SK-N-SH (cell line): ENCODE results near the gene PLCG2. TPM values are rescaled to one million over a fixed set of nuclear protein-coding genes. Genes with fewer than 3 reads are reported as not detected.

Experiments
- CTCF ChIA-PET: fragments of 300-600, 350-600 bp; formaldehyde crosslinking; extraction: SDS; loops from one replicate; lab custom pipeline; 2021; lab: Yijun Ruan, JAX
- POLR2A ChIA-PET: fragments of 350-600 bp; sonication (Branson Sonifier 250); formaldehyde crosslinking; extraction: SDS; loops from one replicate; lab custom pipeline; 2020; ENCODE audit warnings: antibody characterized with exemption, inconsistent platforms; lab: Yijun Ruan, JAX
- DNase-seq: peaks from one replicate; pipeline ENCODE4 v3.0.0; 2012
- H2AFZ ChIP-seq: fragments of 200-600 bp; sonication (generic); 2 replicates; pipeline ENCODE4 v1.8.1; 2016; ENCODE audit warnings: antibody characterized with exemption, mild to moderate bottlenecking, low read depth
- H3F3A ChIP-seq: fragments of 200-600 bp; sonication (generic); replicated peaks from 2 replicates; pipeline ENCODE3; 2016; ENCODE audit warnings: antibody characterized with exemption, mild to moderate bottlenecking; ENCODE audit not compliant: insufficient read depth
- H3K27ac ChIP-seq, 2 experiments: fragments of 200-500 bp in 1 of 2; fragments of 200-600 bp in 1 of 2; sonication (Bioruptor generic) in 1 of 2; sonication (generic), shearing (Covaris generic) in 1 of 2; 2 replicates each; pipeline versions ENCODE4 v1.5.1 to v1.6.1; 2014 to 2016; ENCODE audit warnings: low read depth in 2 of 2, inconsistent platforms in 1 of 2, low read length in 1 of 2, mild to moderate bottlenecking in 1 of 2, mixed read lengths in 1 of 2
- H3K27me3 ChIP-seq: fragments of 200-600 bp; sonication (generic), shearing (Covaris generic); 2 replicates; pipeline ENCODE4 v1.6.1; 2016; ENCODE audit warnings: mixed run types; ENCODE audit not compliant: insufficient read depth
- H3K36me3 ChIP-seq, 2 experiments: fragments of 200-500 bp in 1 of 2; fragments of 200-600 bp in 1 of 2; sonication (Bioruptor generic) in 1 of 2; sonication (generic) in 1 of 2; replicated peaks in 1 of 2; 2 replicates each; pipeline versions ENCODE3 to v1.5.1; 2014 to 2016; ENCODE audit warnings: low read length in 1 of 2, mild to moderate bottlenecking in 1 of 2; ENCODE audit not compliant: insufficient read depth in 2 of 2, control insufficient read depth in 1 of 2
- H3K4me1 ChIP-seq, 2 experiments: fragments of 200-500 bp in 1 of 2; fragments of 200-600 bp in 1 of 2; sonication (Bioruptor generic) in 1 of 2; sonication (generic), shearing (Covaris generic) in 1 of 2; 2 replicates each; pipeline versions ENCODE4 v1.5.1 to v1.6.1; 2014 to 2016; ENCODE audit warnings: low read depth in 1 of 2, low read length in 1 of 2, mixed run types in 1 of 2; ENCODE audit not compliant: insufficient read depth in 2 of 2, control insufficient read depth in 1 of 2
- H3K4me2 ChIP-seq: fragments of 200-600 bp; sonication (generic), shearing (Covaris generic); 2 replicates; pipeline ENCODE4 v1.6.1; 2017; ENCODE audit warnings: mixed run types
- H3K4me3 ChIP-seq, 2 experiments: fragments of 200-500 bp in 1 of 2; fragments of 200-600 bp in 1 of 2; sonication (Bioruptor generic) in 1 of 2; sonication (generic), shearing (Covaris generic) in 1 of 2; 2 replicates each; pipeline versions ENCODE4 v1.5.1 to v1.8.1; 2014 to 2016; ENCODE audit warnings: low read depth in 2 of 2, inconsistent platforms in 1 of 2, low read length in 1 of 2, mild to moderate bottlenecking in 1 of 2, mixed read lengths in 1 of 2, moderate library complexity in 1 of 2
- H3K79me2 ChIP-seq: fragments of 200-600 bp; sonication (generic); 2 replicates; pipeline ENCODE4 v1.8.1; 2017; ENCODE audit warnings: mild to moderate bottlenecking; ENCODE audit not compliant: insufficient read depth
- H3K9ac ChIP-seq: fragments of 200-600 bp; sonication (generic); 2 replicates; pipeline ENCODE4 v1.6.1; 2017; ENCODE audit warnings: mixed run types
- H3K9me2 ChIP-seq: fragments of 200-600 bp; sonication (generic); 2 replicates; pipeline ENCODE4 v1.6.1; 2017; ENCODE audit warnings: mixed run types
- H3K9me3 ChIP-seq: fragments of 200-600 bp; sonication (generic); 2 replicates; pipeline ENCODE4 v1.6.1; 2017; ENCODE audit warnings: mixed run types, mild to moderate bottlenecking, moderate library complexity
- H4K20me1 ChIP-seq: fragments of 200-600 bp; sonication (generic); 2 replicates; pipeline ENCODE4 v1.6.1; 2017; ENCODE audit warnings: mild to moderate bottlenecking, mixed run types; ENCODE audit not compliant: insufficient read depth
- CHD2 ChIP-seq: fragments of 150-350 bp; IDR thresholded peaks from 2 replicates; pipeline ENCODE4 v1.6.1; 2018; ENCODE audit warnings: low read length; ENCODE audit not compliant: partially characterized antibody
- ELF1 ChIP-seq: IDR thresholded peaks from 2 replicates; pipeline ENCODE4 v1.4.0; 2012
- EP300 ChIP-seq, 2 experiments: IDR thresholded peaks; 2 replicates each; pipeline versions ENCODE4 v1.4.0 to v1.6.1; 2012; ENCODE audit warnings: borderline replicate concordance in 1 of 2, low read depth in 1 of 2, low read length in 1 of 2
- FOSL2 ChIP-seq: IDR thresholded peaks from 2 replicates; pipeline ENCODE4 v1.4.0; 2012; ENCODE audit warnings: low read depth, mild to moderate bottlenecking, moderate library complexity, borderline replicate concordance
- FOXJ3 ChIP-seq: sonication (generic); formaldehyde crosslinking; IDR thresholded peaks from 2 replicates; pipeline ENCODE4 v1.5.1; 2020; ENCODE audit warnings: mild to moderate bottlenecking, missing genetic modification reagents
- FOXM1 ChIP-seq: IDR thresholded peaks from 2 replicates; pipeline ENCODE4 v1.4.0; 2012; ENCODE audit warnings: low read depth, mild to moderate bottlenecking
- GABPA ChIP-seq: IDR thresholded peaks from 2 replicates; pipeline ENCODE4 v1.4.0; 2012; ENCODE audit warnings: low read depth, mild to moderate bottlenecking
- GATA2 ChIP-seq: sonication (generic); formaldehyde crosslinking; IDR thresholded peaks from 2 replicates; pipeline ENCODE4 v1.5.0; 2020; ENCODE audit warnings: mild to moderate bottlenecking, missing genetic modification reagents
- MEF2A ChIP-seq: IDR thresholded peaks from 2 replicates; pipeline ENCODE4 v1.4.0; 2012; ENCODE audit warnings: low read depth, borderline replicate concordance
- NFIC ChIP-seq: IDR thresholded peaks from 2 replicates; pipeline ENCODE4 v1.4.0; 2012; ENCODE audit warnings: borderline replicate concordance
- NRF1 ChIP-seq: IDR thresholded peaks from 2 replicates; pipeline ENCODE4 v1.6.1; 2012; ENCODE audit warnings: low read depth, mild to moderate bottlenecking, low read length
- POLR2AphosphoS5 ChIP-seq: IDR thresholded peaks from 2 replicates; pipeline ENCODE4 v1.6.1; 2012; ENCODE audit warnings: low read depth, low read length
- RAD21 ChIP-seq: IDR thresholded peaks from 2 replicates; pipeline ENCODE4 v1.6.1; 2012; ENCODE audit warnings: mild to moderate bottlenecking, low read length
- RCOR1 ChIP-seq: fragments of 150-350 bp; IDR thresholded peaks from 2 replicates; pipeline ENCODE4 v1.6.1; 2017; ENCODE audit warnings: antibody characterized with exemption, low read length
- RFX5 ChIP-seq: IDR thresholded peaks from 2 replicates; pipeline ENCODE4 v1.6.1; 2012; ENCODE audit warnings: mild to moderate bottlenecking, improper control_type of control experiment, low read length
- SIN3A ChIP-seq: IDR thresholded peaks from 2 replicates; pipeline ENCODE4 v1.6.1; 2012; ENCODE audit warnings: low read depth, mild to moderate bottlenecking, low read length, moderate library complexity, borderline replicate concordance
- SMC3 ChIP-seq: IDR thresholded peaks from 2 replicates; pipeline ENCODE4 v1.6.1; 2012; ENCODE audit warnings: low read depth, low read length, improper control_type of control experiment
- TAF1 ChIP-seq: IDR thresholded peaks from 2 replicates; pipeline ENCODE4 v1.6.1; 2012; ENCODE audit warnings: low read depth, mild to moderate bottlenecking, low read length, moderate library complexity, borderline replicate concordance
- TCF12 ChIP-seq: IDR thresholded peaks from 2 replicates; pipeline ENCODE4 v1.4.0; 2012
- YY1 ChIP-seq: IDR thresholded peaks from 2 replicates; pipeline ENCODE4 v1.4.0; 2012; ENCODE audit warnings: low read depth, mild to moderate bottlenecking
- WGBS: methylation state at CpG from one replicate; pipeline ENCODE4 v1.1.6; 2017; ENCODE audit warnings: low lambda C conversion rate; 5-methylcytosine and 5-hydroxymethylcytosine counted together
- polyA plus RNA-seq, 3 experiments: library from polyadenylated mRNA; depleted of rRNA; stranded (reverse); fragments of >200 nt; gene quantifications; 2 replicates each; pipeline ENCODE4 v1.2.3, GENCODE V29; 2012
- TF ChIP-seq, protein P1 (sequence below): fragments of 150-350 bp; IDR thresholded peaks from 2 replicates; pipeline ENCODE4 v1.6.1; 2016; ENCODE audit warnings: mild to moderate bottlenecking, low read depth, low read length
- TF ChIP-seq, protein P2 (sequence below): IDR thresholded peaks from 2 replicates; pipeline ENCODE4 v1.4.0; 2012; ENCODE audit warnings: low read depth, borderline replicate concordance
- TF ChIP-seq, protein P3 (sequence below): fragments of 150-350 bp; IDR thresholded peaks from 2 replicates; pipeline ENCODE4 v1.6.1; 2017; ENCODE audit warnings: antibody characterized with exemption, low read length, low read depth, borderline replicate concordance
- TF ChIP-seq, protein P4 (sequence below): IDR thresholded peaks from 2 replicates; pipeline ENCODE4; 2012

Gene PLCG2
- polyA plus RNA-seq, 1 of the 3 experiments (the other 2 are of a cell fraction), result 0.23 TPM

DNA sequence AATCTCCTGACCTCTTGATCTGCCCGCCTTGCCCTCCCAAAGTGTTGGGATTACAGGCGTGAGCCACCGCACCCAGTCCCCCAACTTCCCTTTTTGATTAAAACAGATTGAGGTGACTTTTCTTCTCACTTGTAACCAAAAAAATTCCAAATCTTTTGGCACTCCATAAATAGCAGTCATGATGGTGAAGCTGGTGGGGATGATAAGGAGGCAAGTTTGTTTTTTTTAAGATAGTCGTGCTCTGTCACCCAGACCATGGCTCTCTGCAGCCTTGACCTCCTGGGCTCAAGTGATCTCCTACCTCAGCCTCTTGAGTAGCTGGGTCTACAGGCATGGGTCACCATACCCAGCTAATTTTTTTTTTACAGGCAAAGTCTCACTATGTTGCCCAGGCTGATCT lies 34.7 kb upstream of the PLCG2 start:
- no peak overlapping the region for H3K27ac ChIP-seq
- H3K9ac ChIP-seq, result no peak overlapping the region
- TF ChIP-seq RAD21 (no peak), SMC3 (no peak), POLR2AphosphoS5 (no peak), EP300 (IDR thresholded peaks at IDR 0.05; ENCODE audit: borderline replicate concordance in 1 of 2, low read depth in 1 of 2, low read length in 1 of 2) (no peak), NFIC (no peak), GABPA (no peak), NRF1 (no peak), GATA2 (CRISPR knock-in tag) (no peak)
- TF ChIP-seq, protein P1, sequence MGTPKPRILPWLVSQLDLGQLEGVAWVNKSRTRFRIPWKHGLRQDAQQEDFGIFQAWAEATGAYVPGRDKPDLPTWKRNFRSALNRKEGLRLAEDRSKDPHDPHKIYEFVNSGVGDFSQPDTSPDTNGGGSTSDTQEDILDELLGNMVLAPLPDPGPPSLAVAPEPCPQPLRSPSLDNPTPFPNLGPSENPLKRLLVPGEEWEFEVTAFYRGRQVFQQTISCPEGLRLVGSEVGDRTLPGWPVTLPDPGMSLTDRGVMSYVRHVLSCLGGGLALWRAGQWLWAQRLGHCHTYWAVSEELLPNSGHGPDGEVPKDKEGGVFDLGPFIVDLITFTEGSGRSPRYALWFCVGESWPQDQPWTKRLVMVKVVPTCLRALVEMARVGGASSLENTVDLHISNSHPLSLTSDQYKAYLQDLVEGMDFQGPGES, result no peak
- no peaks in the 10 kb centered on the region for H3K79me2 ChIP-seq
- no peak for DNase-seq
- H2AFZ ChIP-seq, result no peak overlapping the region
- peaks cover 0 to 4% of the 10 kb centered on the region in 2 experiments; a peak in 1 of 4 replicates for H3K4me1 ChIP-seq
- no peaks in the 10 kb centered on the region for H3K9me2 ChIP-seq
- H3K4me3 ChIP-seq, result no peak overlapping the region
- H3F3A ChIP-seq, result no peaks in the 10 kb centered on the region
- H3K4me2 ChIP-seq, result no peak overlapping the region
- H3K27me3 ChIP-seq, result no peaks in the 10 kb centered on the region; the same call in 1 of the 2 replicates
- CTCF ChIA-PET, result interaction anchor here (1.1 to 2.5 kb wide), 2 partner anchors 21 to 540 kb away, joined by 3 to 8 read pairs; no protein-coding TSS in a partner anchor
- H4K20me1 ChIP-seq, result no peaks in the 10 kb centered on the region
- no peaks in the 10 kb centered on the region for H3K36me3 ChIP-seq
- 75% methylated on average over 4 of the region's 4 CpGs for WGBS
- H3K9me3 ChIP-seq, result no peaks in the 10 kb centered on the region
- POLR2A ChIA-PET, result no interaction called here

DNA sequence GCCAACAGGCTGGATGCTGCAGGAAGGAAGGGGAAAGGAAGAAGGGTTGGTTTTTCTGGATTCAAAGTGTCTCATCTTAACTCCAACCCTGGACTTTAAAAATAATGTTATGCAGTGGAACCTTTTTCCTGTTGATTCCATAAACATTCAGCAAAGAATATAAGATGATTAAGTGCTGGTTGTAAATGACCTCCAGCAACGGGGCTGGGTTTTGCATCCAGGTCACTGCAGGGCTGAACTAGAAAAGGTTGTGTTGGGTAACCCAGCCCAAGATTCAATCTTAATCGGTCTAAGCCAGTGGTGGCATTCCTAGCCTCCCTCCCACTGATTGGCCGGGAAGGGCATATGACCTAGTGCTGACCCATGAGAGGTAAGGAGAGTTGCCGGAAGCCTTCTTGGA lies 34.2 kb upstream of the PLCG2 start:
- DNase-seq, result no peak
- ChIA-PET CTCF (interaction anchor here (1.2 to 2.5 kb wide), 2 partner anchors 15 to 21 kb away, joined by 4 to 8 read pairs; no protein-coding TSS in a partner anchor), POLR2A (no interaction called here)
- Histone ChIP-seq H3K27me3 (no peaks in the 10 kb centered on the region; the same call in 1 of the 2 replicates), H3K4me2 (no peak overlapping the region), H3K9me3 (no peaks in the 10 kb centered on the region), H3K9me2 (no peaks in the 10 kb centered on the region), H3K4me1 (peaks cover 0 to 4% of the 10 kb centered on the region in 2 experiments; a peak in 1 of 4 replicates), H3K27ac (no peak overlapping the region), H3K9ac (no peak overlapping the region), H4K20me1 (no peaks in the 10 kb centered on the region), H3K4me3 (no peak overlapping the region), H3F3A (no peaks in the 10 kb centered on the region), H3K79me2 (no peaks in the 10 kb centered on the region), H2AFZ (no peak overlapping the region), H3K36me3 (no peaks in the 10 kb centered on the region)
- 82% methylated on average over 3 of the region's 4 CpGs for WGBS
- TF ChIP-seq FOXM1 (no peak), NFIC (no peak), TAF1 (no peak), SMC3 (no peak), YY1 (no peak), MEF2A (no peak), NRF1 (no peak), CHD2 (no peak), SIN3A (no peak), FOSL2 (no peak), RFX5 (no peak), ELF1 (no peak), TCF12 (no peak), RCOR1 (no peak), POLR2AphosphoS5 (no peak), FOXJ3 (CRISPR knock-in tag) (no peak)
- TF ChIP-seq, protein P1, result no peak
- TF ChIP-seq, protein P2, sequence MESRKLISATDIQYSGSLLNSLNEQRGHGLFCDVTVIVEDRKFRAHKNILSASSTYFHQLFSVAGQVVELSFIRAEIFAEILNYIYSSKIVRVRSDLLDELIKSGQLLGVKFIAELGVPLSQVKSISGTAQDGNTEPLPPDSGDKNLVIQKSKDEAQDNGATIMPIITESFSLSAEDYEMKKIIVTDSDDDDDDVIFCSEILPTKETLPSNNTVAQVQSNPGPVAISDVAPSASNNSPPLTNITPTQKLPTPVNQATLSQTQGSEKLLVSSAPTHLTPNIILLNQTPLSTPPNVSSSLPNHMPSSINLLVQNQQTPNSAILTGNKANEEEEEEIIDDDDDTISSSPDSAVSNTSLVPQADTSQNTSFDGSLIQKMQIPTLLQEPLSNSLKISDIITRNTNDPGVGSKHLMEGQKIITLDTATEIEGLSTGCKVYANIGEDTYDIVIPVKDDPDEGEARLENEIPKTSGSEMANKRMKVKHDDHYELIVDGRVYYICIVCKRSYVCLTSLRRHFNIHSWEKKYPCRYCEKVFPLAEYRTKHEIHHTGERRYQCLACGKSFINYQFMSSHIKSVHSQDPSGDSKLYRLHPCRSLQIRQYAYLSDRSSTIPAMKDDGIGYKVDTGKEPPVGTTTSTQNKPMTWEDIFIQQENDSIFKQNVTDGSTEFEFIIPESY, result no peak
- TF ChIP-seq, protein P3, sequence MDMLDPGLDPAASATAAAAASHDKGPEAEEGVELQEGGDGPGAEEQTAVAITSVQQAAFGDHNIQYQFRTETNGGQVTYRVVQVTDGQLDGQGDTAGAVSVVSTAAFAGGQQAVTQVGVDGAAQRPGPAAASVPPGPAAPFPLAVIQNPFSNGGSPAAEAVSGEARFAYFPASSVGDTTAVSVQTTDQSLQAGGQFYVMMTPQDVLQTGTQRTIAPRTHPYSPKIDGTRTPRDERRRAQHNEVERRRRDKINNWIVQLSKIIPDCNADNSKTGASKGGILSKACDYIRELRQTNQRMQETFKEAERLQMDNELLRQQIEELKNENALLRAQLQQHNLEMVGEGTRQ, result no peak
- TF ChIP-seq, protein P4, sequence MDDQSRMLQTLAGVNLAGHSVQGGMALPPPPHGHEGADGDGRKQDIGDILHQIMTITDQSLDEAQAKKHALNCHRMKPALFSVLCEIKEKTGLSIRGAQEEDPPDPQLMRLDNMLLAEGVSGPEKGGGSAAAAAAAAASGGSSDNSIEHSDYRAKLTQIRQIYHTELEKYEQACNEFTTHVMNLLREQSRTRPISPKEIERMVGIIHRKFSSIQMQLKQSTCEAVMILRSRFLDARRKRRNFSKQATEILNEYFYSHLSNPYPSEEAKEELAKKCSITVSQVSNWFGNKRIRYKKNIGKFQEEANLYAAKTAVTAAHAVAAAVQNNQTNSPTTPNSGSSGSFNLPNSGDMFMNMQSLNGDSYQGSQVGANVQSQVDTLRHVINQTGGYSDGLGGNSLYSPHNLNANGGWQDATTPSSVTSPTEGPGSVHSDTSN, result no peak
